Erythroblast (primary cell): ENCODE results near the gene CHID1.

Experiments
- GATA1 ChIP-seq: IDR thresholded peaks from 2 replicates; pipeline ENCODE4 v1.6.1; 2011; ENCODE audit warnings: low read depth, mild to moderate bottlenecking, control low read depth, low read length, moderate library complexity
- POLR2A ChIP-seq: IDR thresholded peaks from 2 replicates; pipeline ENCODE4 v1.6.1; 2011; ENCODE audit warnings: mild to moderate bottlenecking, low read length

DNA sequence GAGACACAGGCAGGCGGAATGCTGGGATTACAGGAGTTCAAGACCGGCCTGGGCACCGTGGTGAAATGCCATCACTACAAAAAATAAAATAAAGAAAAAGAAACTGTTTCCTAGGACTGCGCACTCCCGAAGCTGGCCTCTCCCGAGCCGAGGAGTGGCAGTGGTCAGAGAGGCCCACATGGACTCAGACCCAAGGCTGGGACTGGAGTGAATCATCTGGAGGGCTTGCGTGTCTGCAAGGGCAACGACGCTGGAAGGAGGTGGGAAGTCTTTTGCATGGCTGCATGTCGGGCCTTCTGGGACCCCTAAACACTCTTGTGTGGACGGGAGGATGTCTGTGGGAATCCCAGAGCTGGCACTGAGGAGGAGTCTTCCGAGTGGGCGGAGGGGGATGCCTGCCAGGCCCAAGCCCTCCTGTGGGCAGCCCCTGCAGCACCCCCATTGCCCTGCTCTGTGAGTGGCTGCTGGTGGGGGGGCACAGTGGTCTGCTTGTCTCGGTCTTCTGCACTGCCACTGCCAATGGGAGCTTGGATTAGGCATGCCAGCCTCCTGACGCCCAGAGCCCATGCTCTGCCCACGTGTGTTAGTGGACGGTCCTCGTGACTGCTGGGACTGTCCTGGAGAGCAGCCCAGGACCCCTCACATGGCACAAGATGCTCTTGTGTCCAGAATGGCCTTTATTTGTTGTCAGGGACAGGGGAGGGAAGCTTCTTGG, 13.2 kb upstream of the CHID1 start:
- TF ChIP-seq POLR2A (no peak), GATA1 (no peak)
